ENCODE measurements around the gene GPR12.

GRCh38 chr13:26785838-26786630, 25.4 kb upstream of the GPR12 start:
- no peak for TF ChIP-seq POLR2A (IDR thresholded peaks at IDR 0.05; ENCODE audit: low read depth, low read length)
- no peak for TF ChIP-seq POLR2AphosphoS5 (IDR thresholded peaks at IDR 0.05; ENCODE audit: low read depth, low read length)
- TF ChIP-seq POU2F2 (IDR thresholded peaks at IDR 0.05; ENCODE audit: low read depth, low read length), result no peak

Measured in GM12891 (cell line).